Muscle of leg (tissue), 11 donors: Measurements from ENCODE around the gene MSI2. TPM values are rescaled to one million over a fixed set of nuclear protein-coding genes. Genes with fewer than 3 reads are reported as not detected.

Source experiments
- DNase-seq: peaks from one replicate; pipeline ENCODE4 v3.0.0; 2013
- H3K27ac ChIP-seq: one replicate; pipeline ENCODE4 v1.5.1; 2013; ENCODE audit warnings: mild to moderate bottlenecking, low read length, control low read depth
- H3K27me3 ChIP-seq: one replicate; pipeline ENCODE4 v1.6.1; 2013; ENCODE audit warnings: low read length; ENCODE audit not compliant: control insufficient read depth, insufficient read depth
- H3K36me3 ChIP-seq: one replicate; pipeline ENCODE4 v1.6.1; 2013; ENCODE audit warnings: low read length; ENCODE audit not compliant: control insufficient read depth, insufficient read depth
- H3K4me1 ChIP-seq: one replicate; pipeline ENCODE4 v1.6.1; 2013; ENCODE audit warnings: low read length; ENCODE audit not compliant: control insufficient read depth, insufficient read depth
- H3K4me3 ChIP-seq: one replicate; pipeline ENCODE4 v1.5.1; 2013; ENCODE audit warnings: low read length, control low read depth
- H3K9me3 ChIP-seq: replicated peaks from 2 replicates; pipeline ENCODE4 v1.6.1; 2013; ENCODE audit warnings: low read depth, low read length; ENCODE audit not compliant: control insufficient read depth
- WGBS: methylation state at CpG from one replicate; pipeline ENCODE4 v1.1.5; 2013; ENCODE audit warnings: missing lambda C conversion rate; ENCODE audit not compliant: insufficient coverage; 5-methylcytosine and 5-hydroxymethylcytosine counted together
- polyA plus RNA-seq, 8 donors: library from polyadenylated mRNA; unstranded; fragments of 120-200 nt; gene quantifications; one replicate each; pipeline versions ENCODE4 v1.2.1 to v1.2.3, GENCODE V29; 2013; ENCODE audit warnings: inconsistent platforms in 1 of 8, low replicate concordance in 1 of 8; ENCODE audit not compliant: insufficient read length in 8 of 8, insufficient read depth in 1 of 8
- total RNA-seq: library from RNA; stranded (reverse); fragments of 120-200 nt; gene quantifications from one replicate; pipeline ENCODE4 v1.2.4, GENCODE V29; 2013

The MSI2 gene
- total and polyA plus RNA-seq, 9 donors: 21.5 to 32.0 (median 27.4) TPM

- WGBS: 88% methylated on average over 6 of the region's 12 CpGs
- no peaks in the 10 kb centered on the region for H3K36me3 ChIP-seq
Observed at GRCh38 chr17:57561072-57561861, 304.9 kb downstream of the MSI2 start.

GRCh38 chr17:57562184-57562698, 305.9 kb downstream of the MSI2 start:
- Histone ChIP-seq H3K4me3 (no peak overlapping the region), H3K36me3 (no peaks in the 10 kb centered on the region), H3K4me1 (peaks cover 21% of the 10 kb centered on the region), H3K9me3 (no peaks in the 10 kb centered on the region), H3K27ac (no peak overlapping the region), H3K27me3 (peaks cover 11% of the 10 kb centered on the region)
- 95% methylated on average over 4 of the region's 7 CpGs for WGBS
- DNase-seq: no peak

More at GRCh38 chr17:57561072-57561861, 304.9 kb downstream of the MSI2 start:
- H3K27ac ChIP-seq: no peak overlapping the region
- no peak overlapping the region for H3K4me3 ChIP-seq
- DNase-seq: no peak
- H3K9me3 ChIP-seq: no peaks in the 10 kb centered on the region
- peaks cover 15% of the 10 kb centered on the region for H3K27me3 ChIP-seq
- H3K4me1 ChIP-seq: peaks cover 22% of the 10 kb centered on the region

- WGBS: 69% methylated on average over 5 of the region's 8 CpGs
Observed at GRCh38 chr17:57563958-57564357, 307.6 kb downstream of the MSI2 start.

GRCh38 chr17:57565176-57565575, 308.9 kb downstream of the MSI2 start:
- Histone ChIP-seq H3K9me3 (no peaks in the 10 kb centered on the region), H3K27ac (no peak overlapping the region), H3K4me3 (no peak overlapping the region), H3K27me3 (peaks cover 7% of the 10 kb centered on the region), H3K36me3 (no peaks in the 10 kb centered on the region), H3K4me1 (peaks cover 12% of the 10 kb centered on the region)
- WGBS: 84% methylated on average over 6 of the region's 6 CpGs
- DNase-seq: no peak

More at GRCh38 chr17:57563958-57564357, 307.6 kb downstream of the MSI2 start:
- no peak overlapping the region for H3K4me3 ChIP-seq
- H3K36me3 ChIP-seq: no peaks in the 10 kb centered on the region
- H3K27ac ChIP-seq: no peak overlapping the region
- H3K27me3 ChIP-seq: peaks cover 5% of the 10 kb centered on the region
- no peak for DNase-seq
- H3K9me3 ChIP-seq: no peaks in the 10 kb centered on the region
- peaks cover 16% of the 10 kb centered on the region for H3K4me1 ChIP-seq

GRCh38 chr17:57566721-57567120, 310.4 kb downstream of the MSI2 start:
- 93% methylated on average over 7 of the region's 9 CpGs for WGBS
- Histone ChIP-seq H3K27me3 (peaks cover 7% of the 10 kb centered on the region), H3K9me3 (no peaks in the 10 kb centered on the region)

GRCh38 chr17:57567251-57567650, 310.9 kb downstream of the MSI2 start:
- H3K9me3 ChIP-seq: no peaks in the 10 kb centered on the region
- peaks cover 7% of the 10 kb centered on the region for H3K27me3 ChIP-seq
- peak overlapping the region; percentile 47 for H3K27ac ChIP-seq
- H3K4me3 ChIP-seq: no peak overlapping the region
- H3K36me3 ChIP-seq: no peaks in the 10 kb centered on the region
- 84% methylated on average over 7 of the region's 9 CpGs for WGBS
- DNase-seq: no peak
- H3K4me1 ChIP-seq: peaks cover 29% of the 10 kb centered on the region

More at GRCh38 chr17:57566721-57567120, 310.4 kb downstream of the MSI2 start:
- Histone ChIP-seq H3K4me1 (peaks cover 23% of the 10 kb centered on the region), H3K27ac (no peak overlapping the region), H3K36me3 (no peaks in the 10 kb centered on the region), H3K4me3 (no peak overlapping the region)
- no peak for DNase-seq

- Histone ChIP-seq H3K36me3 (no peaks in the 10 kb centered on the region), H3K27me3 (peaks cover 10% of the 10 kb centered on the region), H3K27ac (no peak overlapping the region), H3K9me3 (no peaks in the 10 kb centered on the region), H3K4me3 (no peak overlapping the region), H3K4me1 (peaks cover 37% of the 10 kb centered on the region)
- no CpG with 5 or more reads among the region's 3 CpGs for WGBS
- DNase-seq: no peak
Observed at GRCh38 chr17:57568340-57568739, 312.0 kb downstream of the MSI2 start.

- DNase-seq: peak; percentile 60
- Histone ChIP-seq H3K27ac (no peak overlapping the region), H3K36me3 (no peaks in the 10 kb centered on the region), H3K27me3 (peaks cover 8% of the 10 kb centered on the region), H3K9me3 (no peaks in the 10 kb centered on the region), H3K4me3 (no peak overlapping the region), H3K4me1 (peaks cover 43% of the 10 kb centered on the region)
- 25% methylated on average over 4 of the region's 4 CpGs for WGBS
Observed at GRCh38 chr17:57569021-57569420, 312.7 kb downstream of the MSI2 start.

GRCh38 chr17:57569853-57570252, 313.5 kb downstream of the MSI2 start:
- H3K4me3 ChIP-seq: no peak overlapping the region
- WGBS: no CpG with 5 or more reads among the region's 7 CpGs
- H3K36me3 ChIP-seq: no peaks in the 10 kb centered on the region
- H3K27ac ChIP-seq: no peak overlapping the region
- H3K4me1 ChIP-seq: peaks cover 48% of the 10 kb centered on the region
- no peak for DNase-seq
- peaks cover 8% of the 10 kb centered on the region for H3K27me3 ChIP-seq
- no peaks in the 10 kb centered on the region for H3K9me3 ChIP-seq

GRCh38 chr17:57570724-57571344, 314.5 kb downstream of the MSI2 start:
- Histone ChIP-seq H3K27ac (no peak overlapping the region), H3K4me3 (no peak overlapping the region), H3K36me3 (no peaks in the 10 kb centered on the region), H3K27me3 (peaks cover 9% of the 10 kb centered on the region), H3K4me1 (peaks cover 48% of the 10 kb centered on the region), H3K9me3 (no peaks in the 10 kb centered on the region)
- 29% methylated on average over 5 of the region's 10 CpGs for WGBS
- DNase-seq: no peak
